CD4-positive, alpha-beta T cell treated with Interferon alpha-2 for 1 hour (primary cell): Measurements from ENCODE around the gene MAP1LC3B2.
"Not testable (repeated sequence)": the region's sequence is repeated elsewhere in the genome, so short reads cannot be mapped to it uniquely, and the experiment has no call there.

Source experiments
- DNase-seq, 2 donors: peaks; one replicate each; pipeline ENCODE4 v3.0.0-alpha.2; 2020 to 2022

MAP1LC3B2 gene

GRCh38 chr12:116561181-116561821 is 2.1 kb downstream of the MAP1LC3B2 start:
- no peak for DNase-seq

GRCh38 chr12:116562090-116562489 is 2.9 kb downstream of the MAP1LC3B2 start:
- DNase-seq = no peak

GRCh38 chr12:116563262-116563661 is 4.1 kb downstream of the MAP1LC3B2 start:
- no peak for DNase-seq

GRCh38 chr12:116564080-116564479 is 4.9 kb downstream of the MAP1LC3B2 start:
- DNase-seq = no peak

GRCh38 chr12:116565221-116565620 is 6.0 kb downstream of the MAP1LC3B2 start:
- not testable (repeated sequence) for DNase-seq

- no peak for DNase-seq
Measured at GRCh38 chr12:116565963-116566362, 6.8 kb downstream of the MAP1LC3B2 start.

GRCh38 chr12:116568203-116568602 is 9.0 kb downstream of the MAP1LC3B2 start:
- no peak for DNase-seq

GRCh38 chr12:116571089-116571488 is 11.9 kb downstream of the MAP1LC3B2 start:
- no peak for DNase-seq

GRCh38 chr12:116573776-116574175 is 14.6 kb downstream of the MAP1LC3B2 start:
- no peak for DNase-seq

GRCh38 chr12:116575754-116576153 is 16.6 kb downstream of the MAP1LC3B2 start:
- not testable (repeated sequence) for DNase-seq

GRCh38 chr12:116577154-116577561 is 18.0 kb downstream of the MAP1LC3B2 start:
- no peak for DNase-seq

GRCh38 chr12:116578051-116578450 is 18.9 kb downstream of the MAP1LC3B2 start:
- no peak for DNase-seq

- no peak for DNase-seq
Measured at GRCh38 chr12:116582610-116583009, 23.4 kb downstream of the MAP1LC3B2 start.

GRCh38 chr12:116583129-116583694 is 24.0 kb downstream of the MAP1LC3B2 start:
- DNase-seq = no peak

GRCh38 chr12:116587270-116587669 is 28.1 kb downstream of the MAP1LC3B2 start:
- no peak for DNase-seq

GRCh38 chr12:116588390-116589028 is 29.3 kb downstream of the MAP1LC3B2 start:
- no peak for DNase-seq

- no peak for DNase-seq
Measured at GRCh38 chr12:116589581-116589980, 30.4 kb downstream of the MAP1LC3B2 start.

GRCh38 chr12:116590561-116590960 is 31.4 kb downstream of the MAP1LC3B2 start:
- no peak for DNase-seq

GRCh38 chr12:116591855-116592637 is 32.9 kb downstream of the MAP1LC3B2 start:
- DNase-seq = no peak

- DNase-seq = peak in 1 of 2 donors; percentile 18
Measured at GRCh38 chr12:116592731-116593130, 33.5 kb downstream of the MAP1LC3B2 start.

GRCh38 chr12:116594325-116595038 is 35.3 kb downstream of the MAP1LC3B2 start:
- DNase-seq = peak; percentile 56 to 72

- DNase-seq = no peak
Measured at GRCh38 chr12:116595186-116595585, 36.0 kb downstream of the MAP1LC3B2 start.

GRCh38 chr12:116595672-116596071 is 36.5 kb downstream of the MAP1LC3B2 start:
- DNase-seq = no peak
